GM23338 (cell line): ENCODE measurements around the gene UBE2E2. TPM values are rescaled to one million over a fixed set of nuclear protein-coding genes. Genes with fewer than 3 reads are reported as not detected.

Experiments used
- ATAC-seq: fragments of 200-7000 bp; cut with Tn5 transposase; 3 replicates; pipeline ENCODE4 v1.9.1; 2020
- DNase-seq: peaks from one replicate; pipeline ENCODE4 v3.0.0-alpha.2; 2015; ENCODE audit warnings: low spot score
- H2AFZ ChIP-seq: fragments of 200-600 bp; sonication (generic); 2 replicates; pipeline ENCODE4 v1.8.0; 2016; ENCODE audit warnings: antibody characterized with exemption, mild to moderate bottlenecking, moderate library complexity
- H3F3A ChIP-seq: fragments of 200-600 bp; sonication (generic); replicated peaks from 2 replicates; pipeline ENCODE4 v1.8.0; 2017; ENCODE audit warnings: antibody characterized with exemption, mixed run types, low read depth
- H3K27ac ChIP-seq: fragments of 200-600 bp; sonication (generic); 2 replicates; pipeline ENCODE4 v1.6.1; 2016; ENCODE audit warnings: low read depth
- H3K27me3 ChIP-seq: fragments of 200-600 bp; sonication (generic); 2 replicates; pipeline ENCODE4 v1.8.0; 2016; ENCODE audit warnings: mild to moderate bottlenecking, mixed run types, moderate library complexity; ENCODE audit not compliant: insufficient read depth
- H3K36me3 ChIP-seq: fragments of 200-600 bp; sonication (generic); 2 replicates; pipeline ENCODE4 v1.8.0; 2016; ENCODE audit warnings: mild to moderate bottlenecking; ENCODE audit not compliant: insufficient read depth
- H3K4me1 ChIP-seq: fragments of 200-600 bp; sonication (generic); 2 replicates; pipeline ENCODE4 v1.8.0; 2016; ENCODE audit warnings: mild to moderate bottlenecking, moderate library complexity; ENCODE audit not compliant: insufficient read depth
- H3K4me2 ChIP-seq: fragments of 200-600 bp; sonication (generic); 2 replicates; pipeline ENCODE4 v1.7.1; 2017; ENCODE audit warnings: mixed run types
- H3K4me3 ChIP-seq: fragments of 200-600 bp; sonication (generic); 2 replicates; pipeline ENCODE4 v1.6.1; 2016; ENCODE audit warnings: mixed run types
- H3K79me2 ChIP-seq: fragments of 200-600 bp; sonication (generic); replicated peaks from 2 replicates; pipeline ENCODE4 v1.8.0; 2017; ENCODE audit warnings: mild to moderate bottlenecking; ENCODE audit not compliant: insufficient read depth
- H3K9me2 ChIP-seq: fragments of 200-600 bp; sonication (generic); 2 replicates; pipeline ENCODE4 v1.8.0; 2017; ENCODE audit not compliant: insufficient read depth
- H4K20me1 ChIP-seq: fragments of 200-600 bp; sonication (generic); replicated peaks from 2 replicates; pipeline ENCODE4 v1.8.0; 2017; ENCODE audit warnings: mild to moderate bottlenecking; ENCODE audit not compliant: insufficient read depth
- H3K27ac Mint-ChIP-seq: 2 replicates; pipeline ENCODE4 v1.8.0; 2020; ENCODE audit warnings: inconsistent platforms, mild to moderate bottlenecking, moderate library complexity, mixed read lengths
- H3K27me3 Mint-ChIP-seq: 3 replicates; pipeline ENCODE4 v1.8.0; 2022; ENCODE audit warnings: low read depth, mild to moderate bottlenecking, moderate library complexity, mixed read lengths, inconsistent platforms; ENCODE audit not compliant: insufficient read depth, poor library complexity
- H3K36me3 Mint-ChIP-seq: 3 replicates; pipeline ENCODE4 v1.8.0; 2021; ENCODE audit warnings: low read depth, mild to moderate bottlenecking, inconsistent platforms, moderate library complexity, mixed read lengths
- H3K4me1 Mint-ChIP-seq: 3 replicates; pipeline ENCODE4 v1.8.0; 2020; ENCODE audit warnings: mild to moderate bottlenecking, inconsistent platforms, mixed read lengths
- H3K4me3 Mint-ChIP-seq: 3 replicates; pipeline ENCODE4 v1.8.0; 2021; ENCODE audit warnings: moderate library complexity, mild to moderate bottlenecking, inconsistent platforms, mixed read lengths
- H3K9me3 Mint-ChIP-seq: 3 replicates; pipeline ENCODE4 v1.8.0; 2020; ENCODE audit warnings: moderate library complexity, mild to moderate bottlenecking, inconsistent platforms, mixed read lengths
- CREB1 ChIP-seq: fragments of 250-450 bp; sonication (Bioruptor Pico); IDR thresholded peaks from 2 replicates; pipeline ENCODE4 v1.5.0; 2020; ENCODE audit warnings: low read depth, mild to moderate bottlenecking, moderate library complexity
- ETS1 ChIP-seq: IDR thresholded peaks from 2 replicates; pipeline ENCODE4 v1.6.1; 2016; ENCODE audit warnings: antibody characterized with exemption
- EZH2 ChIP-seq: fragments of 200-600 bp; sonication (generic); IDR thresholded peaks from one replicate; pipeline ENCODE4 v1.8.0; 2017; ENCODE audit warnings: antibody characterized with exemption, mild to moderate bottlenecking, low read depth; ENCODE audit not compliant: unreplicated experiment
- JUNB ChIP-seq: IDR thresholded peaks from one replicate; pipeline ENCODE4 v1.6.1; 2016; ENCODE audit warnings: antibody characterized with exemption; ENCODE audit not compliant: unreplicated experiment
- NANOG ChIP-seq: IDR thresholded peaks from 2 replicates; pipeline ENCODE4 v1.6.1; 2016; ENCODE audit warnings: antibody characterized with exemption, borderline replicate concordance
- POLR2AphosphoS5 ChIP-seq: IDR thresholded peaks from 2 replicates; pipeline ENCODE4 v1.6.1; 2016; ENCODE audit warnings: antibody characterized with exemption, low read depth
- STAT1 ChIP-seq: IDR thresholded peaks from one replicate; pipeline ENCODE4 v1.6.1; 2016; ENCODE audit warnings: antibody characterized with exemption; ENCODE audit not compliant: unreplicated experiment
- ZNF114 ChIP-seq: fragments of 250-450 bp; sonication (Bioruptor Pico); IDR thresholded peaks from 2 replicates; pipeline ENCODE4 v1.5.0; 2020; ENCODE audit warnings: mild to moderate bottlenecking, moderate library complexity
- ZNF462 ChIP-seq: fragments of 250-450 bp; sonication (Bioruptor Pico); IDR thresholded peaks from 2 replicates; pipeline ENCODE4 v1.5.0; 2020; ENCODE audit warnings: mild to moderate bottlenecking, moderate library complexity
- polyA plus RNA-seq: library from polyadenylated mRNA; unstranded; fragments of >200 nt; fragmentation: Nextera tagmentation; extraction: Ambion mirVana; gene quantifications from 2 replicates; pipeline ENCODE4 v1.2.1, GENCODE V29; 2016
- total RNA-seq: library from RNA; depleted of rRNA; stranded (reverse); fragments of >200 nt; shearing (Covaris generic); gene quantifications from 2 replicates; pipeline ENCODE4 v1.2.3, GENCODE V29; 2014

Gene UBE2E2
- total and polyA plus RNA-seq, 2 experiments from 2014 or later = 86.9 to 169 TPM

- Mint-ChIP-seq H3K9me3 (peaks cover 2% of the 10 kb centered on the region; the same call in 1 of the 3 replicates), H3K4me3 (no peak overlapping the region), H3K27ac (no peak overlapping the region), H3K4me1 (peaks cover 13% of the 10 kb centered on the region), H3K27me3 (peaks cover 3% of the 10 kb centered on the region), H3K36me3 (peaks cover 2% of the 10 kb centered on the region; the same call in 2 of the 3 replicates)
- H3K27me3 ChIP-seq = no peaks in the 10 kb centered on the region
- H3F3A ChIP-seq = no peaks in the 10 kb centered on the region
- no peak for ATAC-seq
- H3K27ac ChIP-seq = no peak overlapping the region
- peaks cover 8% of the 10 kb centered on the region; the same call in 1 of the 2 replicates for H3K4me1 ChIP-seq
- H3K4me3 ChIP-seq = no peak overlapping the region
- no peak overlapping the region for H2AFZ ChIP-seq
- H3K9me2 ChIP-seq = no peaks in the 10 kb centered on the region
- peaks cover 50% of the 10 kb centered on the region for H3K79me2 ChIP-seq
- no peaks in the 10 kb centered on the region for H4K20me1 ChIP-seq
- TF ChIP-seq ETS1 (no peak), NANOG (no peak), ZNF462 (CRISPR knock-in tag) (no peak), CREB1 (CRISPR knock-in tag) (no peak), POLR2AphosphoS5 (no peak), STAT1 (no peak), EZH2 (no peak), ZNF114 (CRISPR knock-in tag) (no peak), JUNB (no peak)
- H3K36me3 ChIP-seq = no peaks in the 10 kb centered on the region
- DNase-seq = no peak
- no peak overlapping the region for H3K4me2 ChIP-seq
Observed at GRCh38 chr3:23301819-23302218, 98.7 kb downstream of the UBE2E2 start.
